GM18861 (cell line): ENCODE results near the gene FOXC2.

Experiments
- ATAC-seq: cut with Tn5 transposase; IDR thresholded peaks from one replicate; pipeline ENCODE4 v1.9.1; 2021; ENCODE audit not compliant: unreplicated experiment

Gene FOXC2

DNA sequence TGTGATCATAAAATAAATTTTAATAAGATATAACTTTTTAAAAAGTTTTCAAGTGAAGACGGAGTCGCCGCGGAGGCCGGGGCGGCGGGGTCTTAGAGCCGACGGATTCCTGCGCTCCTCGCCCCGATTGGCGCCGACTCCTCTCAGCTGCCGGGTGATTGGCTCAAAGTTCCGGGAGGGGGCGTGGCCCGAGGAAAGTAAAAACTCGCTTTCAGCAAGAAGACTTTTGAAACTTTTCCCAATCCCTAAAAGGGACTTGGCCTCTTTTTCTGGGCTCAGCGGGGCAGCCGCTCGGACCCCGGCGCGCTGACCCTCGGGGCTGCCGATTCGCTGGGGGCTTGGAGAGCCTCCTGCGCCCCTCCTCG is at the start of gene FOXC2:
TSS of gene FOXC2 (plus strand) at position 229 of the 365 bp plus-strand sequence. CDS start 507 bp downstream, outside the sequence.
- no peak for ATAC-seq

DNA sequence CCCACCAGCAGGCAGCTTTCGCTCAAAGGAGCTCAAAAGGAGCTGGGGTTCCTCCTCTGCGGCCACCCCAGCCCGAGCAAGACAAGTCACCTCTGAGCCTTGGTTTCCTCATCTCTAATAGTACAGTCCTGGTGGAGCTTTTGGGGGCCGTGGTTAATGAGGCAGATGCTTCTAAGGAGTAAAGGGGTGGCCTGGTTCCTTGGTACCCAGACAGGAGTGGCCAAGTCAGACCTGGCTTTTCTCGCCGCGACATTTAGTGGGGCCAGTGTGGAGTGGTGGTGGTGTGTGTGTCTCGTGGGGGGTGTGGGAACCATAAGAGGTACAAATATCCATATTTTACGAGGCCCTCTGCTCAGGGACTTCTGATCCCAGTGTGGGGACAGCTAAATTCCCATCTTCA is 49.6 kb upstream of the FOXC2 start:
- ATAC-seq = no peak

DNA sequence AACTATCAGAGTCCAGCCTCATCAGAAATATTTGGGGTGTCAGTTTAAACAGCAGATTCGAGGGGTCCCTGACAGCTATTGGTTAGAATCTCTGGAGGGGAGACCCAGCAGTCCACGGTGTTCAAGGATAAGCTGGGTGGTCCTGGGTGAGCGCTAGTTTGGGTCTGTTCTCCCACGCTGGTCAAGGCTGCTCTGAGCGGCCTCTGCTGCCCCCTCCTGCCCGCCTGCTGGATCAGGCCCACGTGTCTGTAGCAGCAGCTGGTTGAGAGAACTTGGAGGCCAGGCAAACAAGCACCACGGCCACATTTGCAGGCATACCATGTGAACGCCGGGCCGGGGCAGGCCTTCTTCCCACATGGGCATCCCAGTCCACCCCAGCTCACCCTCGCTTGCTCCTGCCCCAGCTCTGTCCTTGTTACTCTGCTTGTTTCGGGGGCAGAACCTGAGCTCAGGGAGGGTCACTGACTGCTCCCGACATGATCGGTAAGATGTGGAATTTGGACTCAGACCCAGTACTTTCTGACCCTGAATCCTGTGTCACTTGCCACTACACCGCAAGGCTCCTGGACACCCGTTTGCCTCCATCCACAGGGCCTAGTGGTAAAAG is 48.9 kb upstream of the FOXC2 start:
- ATAC-seq = no peak

GRCh38 chr16:86519007-86519648 is 47.5 kb upstream of the FOXC2 start:
- no peak for ATAC-seq

- no peak for ATAC-seq
Observed at GRCh38 chr16:86519649-86520316, 46.8 kb upstream of the FOXC2 start.

DNA sequence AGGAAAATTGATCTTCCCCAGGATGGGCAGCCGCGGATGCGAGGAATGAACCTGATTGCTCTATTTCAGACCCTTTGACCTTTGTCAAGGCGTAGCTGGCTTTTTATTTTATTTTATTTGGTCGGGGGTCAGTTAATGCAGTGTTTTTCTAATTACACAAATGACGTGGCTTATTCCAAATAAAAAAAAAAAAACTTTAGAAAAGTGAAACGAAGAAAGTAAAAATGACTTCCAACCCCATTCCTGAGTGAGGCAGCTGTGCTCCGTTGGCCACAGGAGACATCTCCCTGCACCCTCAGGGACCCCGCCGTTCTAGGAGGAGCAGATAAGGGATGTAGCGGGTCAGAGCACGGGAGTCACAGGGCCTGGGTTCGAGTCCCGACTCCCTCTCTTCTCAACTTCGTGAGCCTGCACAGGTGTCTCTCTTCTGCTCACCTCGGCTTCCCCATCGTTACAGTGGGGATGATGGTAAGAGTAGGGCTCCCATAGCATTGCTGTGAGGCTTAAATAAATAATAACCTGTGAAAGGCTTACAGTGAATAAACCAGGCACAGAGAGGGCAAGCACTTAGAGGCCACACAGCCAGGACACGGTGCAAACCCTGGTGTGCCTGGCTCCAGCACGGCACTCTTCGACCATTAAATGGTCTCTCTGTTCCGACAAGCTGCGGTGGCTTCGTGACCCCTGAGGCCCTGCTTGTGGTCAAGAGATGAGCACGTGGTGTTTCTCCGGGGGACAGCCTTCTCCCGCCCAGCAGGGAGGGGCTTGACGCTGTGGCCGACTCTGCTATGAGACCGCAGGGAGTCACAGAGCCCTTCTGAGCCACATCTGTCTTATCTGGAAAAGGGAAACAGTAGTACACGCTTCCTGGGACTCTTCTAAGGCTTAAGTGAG is 46.1 kb upstream of the FOXC2 start:
- no peak for ATAC-seq

DNA sequence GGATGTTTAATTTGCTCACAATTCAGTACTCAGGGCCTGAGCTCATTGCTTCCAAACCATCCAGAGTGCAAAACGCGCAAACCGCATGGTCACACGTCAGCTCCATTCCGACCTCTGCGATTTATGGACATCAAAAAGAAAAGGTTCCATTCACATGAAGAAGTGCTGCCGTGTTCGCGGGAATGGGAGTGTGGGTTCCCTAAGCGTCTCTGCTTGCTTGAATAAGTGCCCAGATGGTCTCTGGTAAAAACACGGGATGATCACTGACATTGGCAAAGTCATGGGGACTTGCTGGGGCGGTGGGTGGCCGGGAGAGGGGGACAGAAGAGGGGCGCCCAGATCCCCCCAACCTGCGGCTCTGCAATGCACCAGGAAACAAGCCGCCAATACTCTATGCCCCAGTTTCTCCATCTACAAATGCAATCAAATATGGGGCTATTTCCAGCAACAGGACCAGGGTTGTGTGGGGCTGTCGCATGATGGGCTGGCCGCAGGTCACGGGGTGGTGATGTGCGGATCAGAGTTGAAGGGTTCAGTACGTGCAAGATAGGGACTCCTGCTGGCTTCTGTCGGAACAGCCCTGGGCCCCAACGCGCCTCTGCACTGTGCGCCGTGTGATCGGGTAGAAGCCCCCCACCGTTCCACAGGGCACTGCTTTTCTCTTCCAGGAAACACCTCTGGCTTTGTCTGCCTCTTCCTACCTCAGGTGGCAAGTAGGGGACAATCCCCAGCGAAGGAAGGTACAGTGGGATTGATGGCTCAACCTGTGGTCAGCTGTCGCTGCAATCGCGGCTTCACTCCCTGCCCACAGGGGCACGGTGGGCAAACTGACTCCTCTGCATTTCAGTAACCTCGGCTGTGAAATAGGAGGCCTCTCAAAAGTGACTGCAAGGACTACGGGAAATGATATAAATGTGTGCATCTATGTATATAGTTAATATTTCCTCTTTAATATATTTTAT is 45.1 kb upstream of the FOXC2 start:
- ATAC-seq = no peak

DNA sequence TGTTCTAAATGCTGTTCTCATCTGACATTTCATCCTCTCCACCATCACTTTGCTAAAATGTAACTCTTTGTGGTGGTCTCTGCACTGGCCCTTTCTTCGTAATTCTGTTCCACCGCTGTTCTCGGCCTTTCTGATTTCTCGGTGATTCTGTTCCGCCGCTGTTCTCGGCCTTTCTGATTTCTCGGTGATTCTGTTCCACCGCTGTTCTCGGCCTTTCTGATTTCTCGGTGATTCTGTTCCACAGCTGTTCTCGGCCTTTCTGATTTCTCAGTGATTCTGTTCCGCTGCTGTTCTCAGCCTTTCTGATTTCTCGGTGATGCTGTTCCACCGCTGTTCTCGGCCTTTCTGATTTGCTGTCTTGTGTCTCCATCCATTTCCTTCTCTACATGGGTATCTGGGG is 44.0 kb upstream of the FOXC2 start:
- no peak for ATAC-seq

DNA sequence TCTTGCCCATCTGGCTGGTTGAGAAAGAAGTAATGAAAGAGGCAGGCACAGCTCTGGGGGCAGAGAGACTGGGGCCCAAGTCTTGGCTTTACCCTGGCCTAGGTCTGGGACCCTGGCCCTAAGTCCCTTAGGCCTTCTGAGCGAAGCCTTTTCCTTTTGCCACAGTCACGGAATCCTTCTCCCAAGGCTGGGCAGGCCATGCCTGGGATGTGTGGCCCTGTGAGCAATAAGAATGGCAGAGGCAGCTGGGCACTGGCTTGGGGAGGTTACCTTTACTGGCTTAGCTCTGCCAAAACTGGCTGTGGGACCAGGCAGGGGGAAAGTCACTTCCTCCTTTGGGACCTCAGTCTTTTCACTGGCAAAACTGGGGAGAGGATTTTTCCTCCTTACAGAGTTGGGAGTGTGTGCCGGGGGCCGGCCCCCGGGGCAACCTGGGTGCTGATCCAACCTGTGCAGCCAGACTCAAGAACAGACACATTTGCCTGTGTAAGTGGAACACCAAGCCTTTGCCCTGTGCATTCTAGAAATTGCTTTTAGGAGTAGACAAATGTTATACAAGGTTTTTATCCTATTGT is 43.4 kb upstream of the FOXC2 start:
- no peak for ATAC-seq

DNA sequence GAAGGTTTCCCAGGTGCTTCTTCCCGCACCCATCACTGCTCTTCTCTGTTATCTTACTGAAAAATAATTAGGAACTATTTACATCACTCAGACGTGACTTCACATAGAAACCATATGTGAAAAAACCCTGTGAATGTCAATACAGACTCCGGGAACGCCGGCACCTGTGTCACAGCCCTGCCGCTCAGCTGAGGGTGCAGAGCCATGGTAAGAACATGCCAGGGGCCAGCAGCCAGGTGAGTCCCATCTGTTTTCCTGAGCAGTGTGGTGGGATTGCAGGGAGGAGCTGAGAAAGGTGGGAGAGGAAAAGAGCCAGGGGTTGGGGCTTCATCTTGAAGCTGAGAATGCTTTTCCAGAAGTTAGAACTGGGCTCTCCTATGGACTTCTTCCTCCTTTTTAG is 42.6 kb upstream of the FOXC2 start:
- no peak for ATAC-seq

DNA sequence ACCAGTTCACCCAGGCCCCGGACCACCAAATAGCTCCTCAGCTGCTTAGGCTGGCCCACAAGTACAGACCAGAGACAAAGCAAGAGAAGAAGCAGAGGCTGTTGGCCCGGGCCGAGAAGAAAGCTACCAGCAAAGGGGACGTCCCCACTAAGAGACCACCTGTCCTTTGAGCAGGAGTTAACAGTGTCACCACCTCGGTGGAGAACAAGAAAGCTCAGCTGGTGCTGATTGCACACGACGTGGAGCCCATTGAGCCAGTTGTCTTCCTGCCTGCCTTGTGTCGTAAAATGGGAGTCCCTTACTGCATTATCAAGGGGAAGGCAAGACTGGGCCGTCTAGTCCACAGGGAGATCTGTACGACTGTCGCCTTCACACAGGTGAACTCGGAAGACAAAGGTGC is 40.9 kb upstream of the FOXC2 start:
- ATAC-seq = no peak

- no peak for ATAC-seq
Observed at GRCh38 chr16:86527366-86527765, 39.3 kb upstream of the FOXC2 start.

- no peak for ATAC-seq
Observed at GRCh38 chr16:86528061-86528929, 38.3 kb upstream of the FOXC2 start.

- no peak for ATAC-seq
Observed at GRCh38 chr16:86529160-86529559, 37.5 kb upstream of the FOXC2 start.

DNA sequence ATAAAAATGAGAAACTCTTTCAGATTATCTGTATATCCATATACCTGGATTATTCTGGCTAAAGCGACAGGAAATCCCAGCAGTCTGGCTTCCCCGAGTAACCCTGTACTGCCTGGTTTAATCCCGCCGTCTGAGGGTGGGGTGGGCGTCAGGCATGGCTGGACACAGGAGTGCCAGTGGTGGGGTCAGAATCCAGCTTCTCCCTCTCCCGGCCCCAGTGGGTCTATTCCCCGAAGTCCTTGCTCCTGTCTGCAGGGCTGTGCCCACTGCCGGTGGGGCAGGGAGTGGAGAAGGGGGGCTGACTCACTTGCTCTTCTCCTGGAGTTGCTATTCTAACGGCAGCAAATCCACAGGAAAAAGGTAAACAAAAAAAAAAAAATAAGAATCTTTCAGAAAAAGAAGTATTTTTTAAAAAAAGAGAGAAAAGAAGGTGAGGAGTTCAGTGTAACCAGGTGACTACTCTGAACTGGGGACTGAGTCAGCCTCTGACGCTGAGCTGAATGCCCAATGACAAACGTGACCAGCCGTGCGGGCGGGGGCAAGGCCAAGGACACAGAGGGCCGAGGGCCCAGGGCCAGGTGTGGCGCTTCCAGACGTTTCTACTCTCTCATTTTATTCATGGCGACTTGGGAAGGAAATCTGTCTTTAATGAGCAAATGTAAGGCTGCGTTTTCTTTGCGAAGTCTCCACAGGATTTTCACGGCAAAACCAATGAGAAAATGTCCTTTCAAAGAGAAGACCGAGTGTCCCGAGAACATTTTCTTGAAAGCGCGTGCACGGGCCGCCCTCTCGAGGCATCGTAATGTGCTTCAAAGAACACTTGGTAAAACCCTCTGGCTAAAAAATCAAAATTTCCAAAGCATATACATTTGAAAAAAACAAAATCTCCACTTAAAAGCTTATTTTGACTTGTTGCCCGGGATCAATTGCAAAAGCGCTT is 36.1 kb upstream of the FOXC2 start:
- no peak for ATAC-seq

DNA sequence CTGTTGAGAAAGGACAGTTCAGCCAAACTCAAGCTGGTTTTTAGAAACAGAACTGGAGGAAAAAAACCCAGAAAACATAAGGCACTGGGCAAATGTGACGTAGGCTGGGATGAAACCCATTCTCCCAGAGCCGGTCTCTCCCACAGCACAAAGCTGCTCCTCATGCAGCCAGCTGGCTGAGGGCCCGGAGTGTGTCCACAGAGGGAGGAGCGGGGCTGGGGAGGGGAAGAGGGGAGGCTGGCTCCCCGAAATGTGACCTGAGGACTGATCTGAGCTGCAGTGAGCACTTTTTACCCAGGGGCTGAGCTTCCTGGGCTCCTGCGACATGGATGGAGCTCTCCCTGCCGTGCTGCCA is 35.5 kb upstream of the FOXC2 start:
- ATAC-seq = no peak

DNA sequence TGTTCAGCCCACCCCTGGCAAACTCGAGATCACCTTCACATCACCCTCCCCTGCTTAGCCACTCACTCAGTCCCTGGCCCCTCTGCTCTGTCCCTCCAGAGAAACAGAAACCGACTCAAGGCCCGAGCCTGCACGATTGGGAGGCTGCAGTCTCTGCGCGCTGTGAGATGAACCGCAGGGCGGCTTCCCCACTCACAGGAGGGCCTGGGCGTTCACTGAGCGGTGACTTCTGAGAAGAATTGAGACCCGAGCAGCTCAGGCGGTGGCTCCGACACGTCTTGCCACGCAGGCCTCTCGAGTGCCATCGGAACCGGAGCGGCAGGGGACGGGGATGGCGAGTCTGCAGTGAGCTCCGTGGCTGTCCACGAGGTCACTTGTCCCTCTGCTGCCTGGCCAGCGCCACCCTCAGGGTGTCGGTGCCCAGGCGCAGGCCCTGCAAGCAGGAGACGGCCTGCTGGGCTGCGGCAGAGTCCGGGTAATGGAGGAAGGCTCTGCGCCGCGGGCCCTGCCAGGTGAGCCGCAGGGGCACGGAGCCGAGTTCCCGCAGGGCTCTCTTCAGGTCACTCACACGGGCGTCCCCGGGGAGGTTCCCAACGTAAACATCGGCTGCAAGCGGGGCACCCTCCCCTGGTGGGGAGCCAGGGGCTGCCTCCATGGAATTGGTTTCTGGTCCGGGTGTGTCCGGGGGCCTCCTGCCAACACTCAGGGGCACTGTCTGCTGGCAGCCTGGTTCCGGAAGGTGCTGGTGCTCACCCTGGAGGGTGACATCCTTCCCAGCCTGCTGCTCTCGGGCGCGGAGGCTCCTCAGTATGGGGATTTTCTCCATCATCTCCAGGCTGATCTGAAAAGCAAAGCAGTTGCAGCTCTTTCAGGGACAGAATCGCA is 34.7 kb upstream of the FOXC2 start:
- ATAC-seq = no peak
